ENCODE data around the gene KDM5B. TPM values are rescaled to one million over a fixed set of nuclear protein-coding genes. Genes with fewer than 3 reads are reported as not detected.
A peak's percentile ranks its signal among the peaks of the same experiment; 100 is the strongest.

KDM5B gene
- total and polyA plus RNA-seq, 2 experiments from 2014 or later = 87.9 to 110 TPM

GRCh38 chr1:202694314-202694713 lies 113.9 kb downstream of the KDM5B start:
- H3K9me3 ChIP-seq (ENCODE audit: low read depth) = no peaks in the 10 kb centered on the region
- no peaks in the 10 kb centered on the region for H3K4me1 ChIP-seq (ENCODE audit: insufficient read depth)
- no peak overlapping the region for H3K4me2 ChIP-seq
- H3K79me2 ChIP-seq = no peaks in the 10 kb centered on the region
- no peaks in the 10 kb centered on the region for H3K9me2 ChIP-seq (replicated peaks; ENCODE audit: insufficient read depth)
- 64% methylated on average over 5 of the region's 5 CpGs for WGBS (ENCODE audit: low lambda C conversion rate, missing lambda C conversion rate)
- no peak overlapping the region for H3K4me3 ChIP-seq
- H4K20me1 ChIP-seq (ENCODE audit: insufficient read depth, poor library complexity, severe bottlenecking) = no peaks in the 10 kb centered on the region
- H2AFZ ChIP-seq = no peak overlapping the region
- no peaks in the 10 kb centered on the region for H3K36me3 ChIP-seq (replicated peaks; ENCODE audit: insufficient read depth, low read depth)
- H3K27ac ChIP-seq = no peak overlapping the region
- DNase-seq (ENCODE audit: low spot score) = no peak
- peaks cover 15% of the 10 kb centered on the region for H3K27me3 ChIP-seq
- TF ChIP-seq EZH2phosphoT487 (IDR thresholded peaks at IDR 0.05; ENCODE audit: low read depth, severe bottlenecking, unreplicated experiment) (no peak), CTCF (IDR thresholded peaks at IDR 0.05; ENCODE audit: poor library complexity) (no peak), EZH2 (IDR thresholded peaks at IDR 0.05; ENCODE audit: borderline replicate concordance) (no peak)

- Histone ChIP-seq H3K36me3 (replicated peaks; ENCODE audit: insufficient read depth, low read depth) (no peaks in the 10 kb centered on the region), H3K79me2 (no peaks in the 10 kb centered on the region), H3K9me2 (replicated peaks; ENCODE audit: insufficient read depth) (no peaks in the 10 kb centered on the region), H3K27ac (no peak overlapping the region), H3K9me3 (ENCODE audit: low read depth) (no peaks in the 10 kb centered on the region), H4K20me1 (ENCODE audit: insufficient read depth, poor library complexity, severe bottlenecking) (no peaks in the 10 kb centered on the region), H3K27me3 (peaks cover 15% of the 10 kb centered on the region), H3K4me3 (no peak overlapping the region), H3K4me2 (no peak overlapping the region), H2AFZ (no peak overlapping the region), H3K4me1 (ENCODE audit: insufficient read depth) (no peaks in the 10 kb centered on the region)
- peak; percentile 90 for DNase-seq (ENCODE audit: low spot score)
- TF ChIP-seq EZH2phosphoT487 (IDR thresholded peaks at IDR 0.05; ENCODE audit: low read depth, severe bottlenecking, unreplicated experiment) (no peak), CTCF (IDR thresholded peaks at IDR 0.05; ENCODE audit: poor library complexity) (peak; percentile 21)
- 36% methylated on average over 3 of the region's 3 CpGs for WGBS (ENCODE audit: low lambda C conversion rate, missing lambda C conversion rate)
These were observed 115.2 kb downstream of the KDM5B start for GRCh38 chr1:202692959-202693555.

GRCh38 chr1:202691816-202692215 lies 116.4 kb downstream of the KDM5B start:
- WGBS (ENCODE audit: low lambda C conversion rate, missing lambda C conversion rate) = 69% methylated on average over 2 of the region's 2 CpGs
- DNase-seq (ENCODE audit: low spot score) = no peak
- H3K27me3 ChIP-seq = peaks cover 17% of the 10 kb centered on the region
- H3K4me1 ChIP-seq (ENCODE audit: insufficient read depth) = no peaks in the 10 kb centered on the region
- no peak for TF ChIP-seq EZH2 (IDR thresholded peaks at IDR 0.05; ENCODE audit: borderline replicate concordance)
- no peaks in the 10 kb centered on the region for H3K9me2 ChIP-seq (replicated peaks; ENCODE audit: insufficient read depth)
- no peak overlapping the region for H2AFZ ChIP-seq
- H3K79me2 ChIP-seq = no peaks in the 10 kb centered on the region
- no peak overlapping the region for H3K27ac ChIP-seq
- no peaks in the 10 kb centered on the region for H3K9me3 ChIP-seq (ENCODE audit: low read depth)
- H3K36me3 ChIP-seq (replicated peaks; ENCODE audit: insufficient read depth, low read depth) = no peaks in the 10 kb centered on the region
- H3K4me3 ChIP-seq = no peak overlapping the region
- no peak overlapping the region for H3K4me2 ChIP-seq
- H4K20me1 ChIP-seq (ENCODE audit: insufficient read depth, poor library complexity, severe bottlenecking) = no peaks in the 10 kb centered on the region

GRCh38 chr1:202689493-202690342 lies 118.5 kb downstream of the KDM5B start:
- Histone ChIP-seq H3K79me2 (no peaks in the 10 kb centered on the region), H3K9me3 (ENCODE audit: low read depth) (no peaks in the 10 kb centered on the region), H4K20me1 (ENCODE audit: insufficient read depth, poor library complexity, severe bottlenecking) (no peaks in the 10 kb centered on the region), H3K27me3 (peaks cover 7% of the 10 kb centered on the region), H3K27ac (no peak overlapping the region), H3K9me2 (replicated peaks; ENCODE audit: insufficient read depth) (no peaks in the 10 kb centered on the region), H2AFZ (no peak overlapping the region), H3K4me1 (ENCODE audit: insufficient read depth) (no peaks in the 10 kb centered on the region), H3K4me3 (no peak overlapping the region), H3K36me3 (replicated peaks; ENCODE audit: insufficient read depth, low read depth) (no peaks in the 10 kb centered on the region), H3K4me2 (no peak overlapping the region)
- WGBS (ENCODE audit: low lambda C conversion rate, missing lambda C conversion rate) = 76% methylated on average over 9 of the region's 9 CpGs
- TF ChIP-seq EZH2phosphoT487 (IDR thresholded peaks at IDR 0.05; ENCODE audit: low read depth, severe bottlenecking, unreplicated experiment) = no peak
- TF ChIP-seq EZH2 (IDR thresholded peaks at IDR 0.05; ENCODE audit: borderline replicate concordance) = no peak
- TF ChIP-seq CTCF (IDR thresholded peaks at IDR 0.05; ENCODE audit: poor library complexity) = no peak
- no peak for DNase-seq (ENCODE audit: low spot score)

All from hepatocyte (in vitro differentiated cells).